ENCODE data around the gene OGFOD2.
"Not testable (repeated sequence)": the region's sequence is repeated elsewhere in the genome, so short reads cannot be mapped to it uniquely, and the experiment has no call there.

OGFOD2 gene

DNA sequence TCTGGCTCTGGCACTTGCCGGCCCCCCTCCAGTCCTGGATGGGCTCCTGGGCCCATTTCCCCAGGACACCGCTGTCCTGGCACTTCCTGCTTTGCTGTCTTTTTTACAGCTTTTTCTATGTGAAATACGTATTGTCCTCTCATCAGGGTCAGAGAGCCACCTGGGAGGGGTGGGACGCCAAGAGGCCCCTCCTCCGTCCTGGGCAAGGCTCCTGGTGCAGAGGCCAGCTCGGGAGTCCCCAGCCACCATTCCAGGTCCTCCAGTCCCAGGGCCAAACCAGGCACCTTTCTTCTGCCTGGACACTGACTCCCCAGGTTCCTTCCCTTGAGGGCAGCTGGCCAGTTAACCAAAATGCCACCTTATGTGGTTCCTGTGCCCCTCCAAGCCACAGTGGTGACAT lies 28.2 kb downstream of the OGFOD2 start:
- Histone ChIP-seq H3K27me3 (ENCODE audit: control insufficient read depth in 1 of 2, insufficient read depth in 2 of 2, low read length in 2 of 2) (no peaks in the 10 kb centered on the region), H3K27ac (ENCODE audit: low read depth, low read length) (no peak overlapping the region), H3K36me3 (ENCODE audit: control insufficient read depth in 1 of 2, insufficient read depth in 2 of 2, low read length in 2 of 2) (peaks cover 4 to 39% of the 10 kb centered on the region in 2 donors), H3K9ac (ENCODE audit: low read depth in 1 of 2, low read length in 2 of 2) (no peak overlapping the region), H3K9me3 (ENCODE audit: control insufficient read depth in 1 of 2, low read length in 2 of 2) (no peaks in the 10 kb centered on the region), H3K4me1 (ENCODE audit: control insufficient read depth in 1 of 2, insufficient read depth in 2 of 2, low read length in 2 of 2) (no peaks in the 10 kb centered on the region), H3K4me3 (ENCODE audit: low read depth in 1 of 2, low read length in 2 of 2) (no peak overlapping the region)

DNA sequence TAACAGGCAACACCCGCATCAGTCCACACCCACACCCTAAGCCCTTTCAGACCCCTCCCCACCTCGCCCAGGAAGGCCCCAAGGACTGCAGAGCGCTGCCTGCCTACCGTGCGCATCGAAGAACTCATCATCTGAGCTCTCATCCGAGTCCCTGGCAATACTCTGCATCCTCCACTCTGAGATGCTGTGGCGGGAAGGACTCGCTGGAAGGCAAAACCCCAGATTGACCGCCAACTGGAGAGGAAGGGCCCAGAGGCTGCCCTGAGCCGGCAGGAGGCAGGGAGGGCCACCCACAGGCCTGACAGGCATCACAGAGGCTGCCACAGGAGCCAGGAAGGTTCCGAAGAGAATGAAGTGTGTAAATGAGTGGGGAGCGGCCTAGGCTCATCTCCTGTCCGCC lies 29.2 kb downstream of the OGFOD2 start:
- Histone ChIP-seq H3K4me3 (ENCODE audit: low read depth in 1 of 2, low read length in 2 of 2) (no peak overlapping the region), H3K27me3 (ENCODE audit: control insufficient read depth in 1 of 2, insufficient read depth in 2 of 2, low read length in 2 of 2) (no peaks in the 10 kb centered on the region), H3K4me1 (ENCODE audit: control insufficient read depth in 1 of 2, insufficient read depth in 2 of 2, low read length in 2 of 2) (no peaks in the 10 kb centered on the region), H3K9ac (ENCODE audit: low read depth in 1 of 2, low read length in 2 of 2) (no peak overlapping the region), H3K36me3 (ENCODE audit: control insufficient read depth in 1 of 2, insufficient read depth in 2 of 2, low read length in 2 of 2) (peaks cover 7 to 47% of the 10 kb centered on the region in 2 donors), H3K27ac (ENCODE audit: low read depth, low read length) (no peak overlapping the region), H3K9me3 (ENCODE audit: control insufficient read depth in 1 of 2, low read length in 2 of 2) (no peaks in the 10 kb centered on the region)

DNA sequence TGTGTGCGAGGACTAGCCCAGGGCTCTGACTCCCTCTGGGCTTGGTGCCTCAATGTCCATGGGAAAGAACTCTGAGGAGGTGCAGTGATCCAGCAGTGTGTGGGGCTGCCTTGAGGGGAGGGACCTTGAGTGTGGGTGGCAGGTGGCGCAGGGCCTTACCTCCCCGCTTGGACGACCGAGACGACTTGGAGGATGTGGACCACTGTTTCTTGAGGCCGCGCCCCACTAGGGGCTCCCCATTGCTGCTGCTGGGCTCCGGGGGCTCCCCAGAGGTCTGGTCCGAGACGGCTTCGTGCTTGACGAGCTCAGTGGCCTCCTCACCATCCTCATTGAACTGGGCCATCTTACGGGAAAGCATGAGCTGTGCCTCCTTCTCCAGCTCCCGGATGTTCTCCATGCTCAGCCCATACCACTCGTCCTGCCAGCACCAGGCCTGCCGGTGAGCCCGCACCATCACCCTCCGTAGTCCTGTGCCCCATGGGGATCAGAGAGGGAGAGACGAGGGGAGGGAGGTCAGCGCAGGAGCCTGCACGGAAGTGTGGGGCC lies 30.1 kb downstream of the OGFOD2 start:
- no peaks in the 10 kb centered on the region for H3K9me3 ChIP-seq (ENCODE audit: control insufficient read depth in 1 of 2, low read length in 2 of 2)
- H3K27ac ChIP-seq (ENCODE audit: low read depth, low read length): no peak overlapping the region
- H3K36me3 ChIP-seq (ENCODE audit: control insufficient read depth in 1 of 2, insufficient read depth in 2 of 2, low read length in 2 of 2): peaks cover 8 to 46% of the 10 kb centered on the region in 2 donors
- H3K27me3 ChIP-seq (ENCODE audit: control insufficient read depth in 1 of 2, insufficient read depth in 2 of 2, low read length in 2 of 2): no peaks in the 10 kb centered on the region
- no peaks in the 10 kb centered on the region for H3K4me1 ChIP-seq (ENCODE audit: control insufficient read depth in 1 of 2, insufficient read depth in 2 of 2, low read length in 2 of 2)
- H3K9ac ChIP-seq (ENCODE audit: low read depth in 1 of 2, low read length in 2 of 2): no peak overlapping the region
- no peak overlapping the region for H3K4me3 ChIP-seq (ENCODE audit: low read depth in 1 of 2, low read length in 2 of 2)

DNA sequence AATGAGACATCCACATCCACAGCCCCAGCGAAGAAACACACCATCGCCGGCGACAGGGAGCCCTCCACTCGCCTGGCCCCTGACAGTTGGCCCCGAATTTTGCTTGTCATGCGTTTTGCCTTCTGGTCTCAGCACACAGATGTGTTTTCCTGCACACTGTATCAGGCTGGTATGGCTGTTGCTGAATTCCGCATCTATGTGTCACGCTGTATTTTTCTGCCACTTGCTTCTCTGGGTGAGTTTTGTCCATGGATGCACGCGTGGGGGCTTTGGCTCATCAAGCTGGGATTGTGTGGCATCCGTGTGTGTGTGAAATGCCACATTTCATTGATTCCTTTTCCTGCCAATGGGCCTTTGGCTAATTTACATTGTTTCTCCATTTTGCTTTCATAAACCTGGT lies 31.9 kb downstream of the OGFOD2 start:
- H3K9me3 ChIP-seq (ENCODE audit: control insufficient read depth in 1 of 2, low read length in 2 of 2): no peaks in the 10 kb centered on the region
- no peaks in the 10 kb centered on the region for H3K27me3 ChIP-seq (ENCODE audit: control insufficient read depth in 1 of 2, insufficient read depth in 2 of 2, low read length in 2 of 2)
- no peak overlapping the region for H3K4me3 ChIP-seq (ENCODE audit: low read depth in 1 of 2, low read length in 2 of 2)
- no peaks in the 10 kb centered on the region for H3K4me1 ChIP-seq (ENCODE audit: control insufficient read depth in 1 of 2, insufficient read depth in 2 of 2, low read length in 2 of 2)
- H3K36me3 ChIP-seq (ENCODE audit: control insufficient read depth in 1 of 2, insufficient read depth in 2 of 2, low read length in 2 of 2): peaks cover 8 to 41% of the 10 kb centered on the region in 2 donors
- H3K9ac ChIP-seq (ENCODE audit: low read depth in 1 of 2, low read length in 2 of 2): no peak overlapping the region
- H3K27ac ChIP-seq (ENCODE audit: low read depth, low read length): no peak overlapping the region

DNA sequence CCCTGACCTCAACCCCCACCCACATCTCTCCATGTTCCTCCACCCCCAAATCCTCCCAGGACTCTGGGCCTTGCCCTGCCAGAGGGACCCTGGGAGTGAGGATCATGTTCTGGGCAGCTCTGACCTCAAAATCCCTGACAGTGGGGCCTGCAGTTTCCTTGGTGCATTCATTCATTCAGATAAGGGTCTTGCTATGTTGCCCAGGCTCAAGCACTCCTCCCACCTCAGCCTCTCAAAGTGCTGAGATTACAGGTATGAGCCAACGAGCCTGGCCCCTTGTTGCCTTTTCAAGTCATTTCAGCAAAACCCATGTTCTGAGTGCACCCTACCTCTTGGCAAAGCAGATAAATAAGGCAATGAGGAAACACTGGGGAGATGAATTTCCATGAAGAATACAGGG lies 35.1 kb downstream of the OGFOD2 start:
- Histone ChIP-seq H3K9me3 (ENCODE audit: control insufficient read depth in 1 of 2, low read length in 2 of 2) (no peaks in the 10 kb centered on the region), H3K4me1 (ENCODE audit: control insufficient read depth in 1 of 2, insufficient read depth in 2 of 2, low read length in 2 of 2) (no peaks in the 10 kb centered on the region), H3K4me3 (ENCODE audit: low read depth in 1 of 2, low read length in 2 of 2) (no peak overlapping the region), H3K36me3 (ENCODE audit: control insufficient read depth in 1 of 2, insufficient read depth in 2 of 2, low read length in 2 of 2) (peaks cover 3 to 35% of the 10 kb centered on the region in 2 donors), H3K27me3 (ENCODE audit: control insufficient read depth in 1 of 2, insufficient read depth in 2 of 2, low read length in 2 of 2) (no peaks in the 10 kb centered on the region), H3K9ac (ENCODE audit: low read depth in 1 of 2, low read length in 2 of 2) (no peak overlapping the region), H3K27ac (ENCODE audit: low read depth, low read length) (no peak overlapping the region)

DNA sequence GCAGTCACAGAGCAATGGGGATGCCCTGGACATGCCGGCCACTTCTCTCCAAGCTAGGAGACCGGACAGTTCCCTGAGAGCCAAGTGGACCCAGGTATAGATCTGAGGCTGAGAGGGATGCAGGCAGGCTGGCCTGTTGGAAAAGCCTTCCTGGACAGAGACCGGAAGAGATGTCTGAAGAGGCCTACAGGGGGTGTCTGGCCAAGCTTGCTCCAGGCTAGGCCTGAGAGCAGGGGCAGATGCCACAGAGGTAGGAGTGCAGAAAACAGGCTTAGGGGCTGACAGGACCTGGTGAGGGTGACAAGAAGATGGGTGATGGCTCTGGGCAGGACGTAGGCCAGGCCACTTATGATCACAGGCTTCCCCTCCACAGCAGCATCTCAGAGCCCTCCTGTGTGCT lies 35.6 kb downstream of the OGFOD2 start:
- Histone ChIP-seq H3K9ac (ENCODE audit: low read depth in 1 of 2, low read length in 2 of 2) (no peak overlapping the region), H3K27me3 (ENCODE audit: control insufficient read depth in 1 of 2, insufficient read depth in 2 of 2, low read length in 2 of 2) (no peaks in the 10 kb centered on the region), H3K4me1 (ENCODE audit: control insufficient read depth in 1 of 2, insufficient read depth in 2 of 2, low read length in 2 of 2) (no peaks in the 10 kb centered on the region), H3K9me3 (ENCODE audit: control insufficient read depth in 1 of 2, low read length in 2 of 2) (no peaks in the 10 kb centered on the region), H3K4me3 (ENCODE audit: low read depth in 1 of 2, low read length in 2 of 2) (no peak overlapping the region), H3K36me3 (ENCODE audit: control insufficient read depth in 1 of 2, insufficient read depth in 2 of 2, low read length in 2 of 2) (peaks cover 3 to 34% of the 10 kb centered on the region in 2 donors), H3K27ac (ENCODE audit: low read depth, low read length) (no peak overlapping the region)

DNA sequence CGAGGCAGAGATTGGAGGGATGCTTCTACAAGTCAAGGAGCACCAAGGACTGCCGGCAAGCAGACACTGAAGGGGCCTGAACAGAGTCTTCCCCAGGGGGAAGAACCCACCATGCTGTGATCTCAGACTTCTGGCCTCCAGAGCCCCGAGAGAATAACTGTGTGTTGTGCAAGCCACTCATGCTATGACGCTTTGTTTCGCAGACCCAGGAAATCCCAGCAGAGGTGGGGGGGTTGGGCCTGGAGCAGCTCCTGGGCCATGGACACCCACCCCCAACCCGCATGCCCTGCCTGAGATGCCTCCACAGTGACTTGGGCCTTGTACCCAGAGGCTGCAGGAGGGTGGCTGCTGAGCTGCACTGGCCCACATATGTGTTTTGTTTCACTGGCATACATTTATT lies 36.7 kb downstream of the OGFOD2 start:
- Histone ChIP-seq H3K27me3 (ENCODE audit: control insufficient read depth in 1 of 2, insufficient read depth in 2 of 2, low read length in 2 of 2) (no peaks in the 10 kb centered on the region), H3K27ac (ENCODE audit: low read depth, low read length) (no peak overlapping the region), H3K9ac (ENCODE audit: low read depth in 1 of 2, low read length in 2 of 2) (no peak overlapping the region), H3K9me3 (ENCODE audit: control insufficient read depth in 1 of 2, low read length in 2 of 2) (no peaks in the 10 kb centered on the region), H3K36me3 (ENCODE audit: control insufficient read depth in 1 of 2, insufficient read depth in 2 of 2, low read length in 2 of 2) (peaks cover 3 to 34% of the 10 kb centered on the region in 2 donors), H3K4me3 (ENCODE audit: low read depth in 1 of 2, low read length in 2 of 2) (no peak overlapping the region), H3K4me1 (ENCODE audit: control insufficient read depth in 1 of 2, insufficient read depth in 2 of 2, low read length in 2 of 2) (no peaks in the 10 kb centered on the region)

DNA sequence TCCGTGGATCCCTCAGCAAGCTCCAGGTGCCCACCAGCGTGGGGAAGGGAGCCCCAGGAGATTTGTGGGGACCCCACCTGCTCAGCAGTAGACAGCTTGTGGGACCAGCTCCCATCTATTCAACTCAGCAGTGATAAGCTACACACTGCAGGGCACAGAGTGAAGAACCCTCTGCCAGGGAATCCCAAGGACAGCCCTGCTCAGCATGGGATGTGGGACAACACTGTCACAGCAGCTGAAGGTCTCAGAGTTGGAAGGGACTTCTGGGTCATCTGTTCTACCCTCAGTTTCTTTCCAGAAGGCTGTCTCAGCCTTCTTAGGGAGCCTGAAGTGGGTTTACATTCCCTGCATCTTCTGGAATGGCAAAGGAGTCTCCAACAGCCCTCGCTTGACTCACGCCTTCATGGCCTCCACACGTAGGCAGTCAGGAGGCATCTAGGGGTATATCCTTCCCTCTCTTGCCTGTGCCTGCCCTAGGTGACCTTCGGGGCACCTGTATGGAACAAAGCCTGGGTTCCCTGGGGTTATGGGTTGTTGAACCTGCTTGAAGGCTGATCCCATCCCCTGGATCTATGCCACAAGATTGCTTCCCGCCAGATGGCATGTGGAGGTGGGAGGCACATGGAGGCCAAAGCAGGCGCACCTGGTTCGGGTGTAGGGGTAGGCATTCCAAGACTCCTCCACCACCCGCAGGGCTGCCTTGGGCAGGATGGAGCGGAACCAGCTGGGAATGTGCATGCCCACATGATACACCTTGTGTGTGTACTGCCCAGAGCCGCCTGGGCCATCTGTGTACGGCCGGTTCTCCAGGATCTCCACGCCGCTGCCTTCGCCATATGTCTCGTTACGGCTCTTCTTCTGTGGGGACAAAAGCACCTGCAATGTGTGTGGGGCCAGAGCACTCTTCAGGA lies 38.4 kb downstream of the OGFOD2 start:
- peaks cover 3 to 22% of the 10 kb centered on the region in 2 donors for H3K36me3 ChIP-seq (ENCODE audit: control insufficient read depth in 1 of 2, insufficient read depth in 2 of 2, low read length in 2 of 2)
- H3K9ac ChIP-seq (ENCODE audit: low read depth in 1 of 2, low read length in 2 of 2): no peak overlapping the region
- H3K27me3 ChIP-seq (ENCODE audit: control insufficient read depth in 1 of 2, insufficient read depth in 2 of 2, low read length in 2 of 2): no peaks in the 10 kb centered on the region
- no peaks in the 10 kb centered on the region for H3K4me1 ChIP-seq (ENCODE audit: control insufficient read depth in 1 of 2, insufficient read depth in 2 of 2, low read length in 2 of 2)
- no peak overlapping the region for H3K4me3 ChIP-seq (ENCODE audit: low read depth in 1 of 2, low read length in 2 of 2)
- no peaks in the 10 kb centered on the region for H3K9me3 ChIP-seq (ENCODE audit: control insufficient read depth in 1 of 2, low read length in 2 of 2)
- H3K27ac ChIP-seq (ENCODE audit: low read depth, low read length): no peak overlapping the region

DNA sequence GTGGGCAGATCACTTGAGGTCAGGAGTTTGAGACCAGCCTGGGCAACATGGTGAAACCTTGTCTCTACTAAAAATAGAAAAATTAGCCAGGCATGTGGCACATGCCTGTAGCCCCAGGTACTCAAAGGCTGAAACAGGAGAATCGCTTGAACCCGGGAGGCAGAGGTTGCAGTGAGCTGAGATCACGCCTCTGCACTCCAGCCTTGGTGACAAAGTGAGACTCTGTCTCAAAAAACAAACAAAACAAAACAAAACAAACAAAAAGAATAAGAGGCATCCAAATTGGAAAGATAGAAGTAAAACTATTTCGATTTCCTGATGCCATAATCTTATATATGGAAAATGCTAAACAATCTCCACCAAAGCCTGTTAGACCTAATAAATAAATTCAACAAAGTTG lies 39.4 kb downstream of the OGFOD2 start:
- H3K27me3 ChIP-seq (ENCODE audit: control insufficient read depth in 1 of 2, insufficient read depth in 2 of 2, low read length in 2 of 2); H3K4me1 ChIP-seq (ENCODE audit: control insufficient read depth in 1 of 2, insufficient read depth in 2 of 2, low read length in 2 of 2); H3K9me3 ChIP-seq (ENCODE audit: control insufficient read depth in 1 of 2, low read length in 2 of 2); H3K27ac ChIP-seq (ENCODE audit: low read depth, low read length); H3K9ac ChIP-seq (ENCODE audit: low read depth in 1 of 2, low read length in 2 of 2); H3K4me3 ChIP-seq (ENCODE audit: low read depth in 1 of 2, low read length in 2 of 2): not testable (repeated sequence)
- peaks cover 0 to 11% of the 10 kb centered on the region in 2 donors for H3K36me3 ChIP-seq (ENCODE audit: control insufficient read depth in 1 of 2, insufficient read depth in 2 of 2, low read length in 2 of 2)

DNA sequence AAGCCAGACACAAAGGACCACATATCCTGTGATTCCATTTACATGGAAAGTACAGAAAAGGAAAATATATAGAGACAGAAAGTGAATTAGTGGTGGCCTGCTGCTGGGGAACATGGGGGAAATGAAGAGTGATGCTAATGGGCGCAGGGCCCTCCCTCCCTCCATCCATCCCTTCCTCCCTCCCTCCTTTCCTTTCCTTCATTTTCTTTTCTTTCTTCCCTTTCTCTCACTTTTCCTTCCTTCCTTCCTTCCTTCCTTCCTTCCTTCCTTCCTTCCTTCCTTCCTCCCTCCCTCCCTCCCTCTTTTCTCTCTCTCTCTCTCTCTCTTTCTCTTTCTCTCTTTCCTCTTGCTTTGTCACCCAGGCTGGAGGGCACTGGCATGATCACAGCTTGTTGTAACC lies 42.7 kb downstream of the OGFOD2 start:
- H3K4me3 ChIP-seq (ENCODE audit: low read depth in 1 of 2, low read length in 2 of 2): no peak overlapping the region
- no peak overlapping the region for H3K27ac ChIP-seq (ENCODE audit: low read depth, low read length)
- H3K9me3 ChIP-seq (ENCODE audit: control insufficient read depth in 1 of 2, low read length in 2 of 2): no peaks in the 10 kb centered on the region
- no peaks in the 10 kb centered on the region for H3K27me3 ChIP-seq (ENCODE audit: control insufficient read depth in 1 of 2, insufficient read depth in 2 of 2, low read length in 2 of 2)
- H3K36me3 ChIP-seq (ENCODE audit: control insufficient read depth in 1 of 2, insufficient read depth in 2 of 2, low read length in 2 of 2): no peaks in the 10 kb centered on the region
- H3K9ac ChIP-seq (ENCODE audit: low read depth in 1 of 2, low read length in 2 of 2): no peak overlapping the region
- H3K4me1 ChIP-seq (ENCODE audit: control insufficient read depth in 1 of 2, insufficient read depth in 2 of 2, low read length in 2 of 2): no peaks in the 10 kb centered on the region
